ENCODE results near the gene AIFM3. TPM values are rescaled to one million over a fixed set of nuclear protein-coding genes. Genes with fewer than 3 reads are reported as not detected.
"Not testable (repeated sequence)": the region's sequence is repeated elsewhere in the genome, so short reads cannot be mapped to it uniquely, and the experiment has no call there.

AIFM3 gene, protein sequence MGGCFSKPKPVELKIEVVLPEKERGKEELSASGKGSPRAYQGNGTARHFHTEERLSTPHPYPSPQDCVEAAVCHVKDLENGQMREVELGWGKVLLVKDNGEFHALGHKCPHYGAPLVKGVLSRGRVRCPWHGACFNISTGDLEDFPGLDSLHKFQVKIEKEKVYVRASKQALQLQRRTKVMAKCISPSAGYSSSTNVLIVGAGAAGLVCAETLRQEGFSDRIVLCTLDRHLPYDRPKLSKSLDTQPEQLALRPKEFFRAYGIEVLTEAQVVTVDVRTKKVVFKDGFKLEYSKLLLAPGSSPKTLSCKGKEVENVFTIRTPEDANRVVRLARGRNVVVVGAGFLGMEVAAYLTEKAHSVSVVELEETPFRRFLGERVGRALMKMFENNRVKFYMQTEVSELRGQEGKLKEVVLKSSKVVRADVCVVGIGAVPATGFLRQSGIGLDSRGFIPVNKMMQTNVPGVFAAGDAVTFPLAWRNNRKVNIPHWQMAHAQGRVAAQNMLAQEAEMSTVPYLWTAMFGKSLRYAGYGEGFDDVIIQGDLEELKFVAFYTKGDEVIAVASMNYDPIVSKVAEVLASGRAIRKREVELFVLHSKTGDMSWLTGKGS
- 2.1 TPM for total RNA-seq
- long read RNA-seq: 0 reads

DNA sequence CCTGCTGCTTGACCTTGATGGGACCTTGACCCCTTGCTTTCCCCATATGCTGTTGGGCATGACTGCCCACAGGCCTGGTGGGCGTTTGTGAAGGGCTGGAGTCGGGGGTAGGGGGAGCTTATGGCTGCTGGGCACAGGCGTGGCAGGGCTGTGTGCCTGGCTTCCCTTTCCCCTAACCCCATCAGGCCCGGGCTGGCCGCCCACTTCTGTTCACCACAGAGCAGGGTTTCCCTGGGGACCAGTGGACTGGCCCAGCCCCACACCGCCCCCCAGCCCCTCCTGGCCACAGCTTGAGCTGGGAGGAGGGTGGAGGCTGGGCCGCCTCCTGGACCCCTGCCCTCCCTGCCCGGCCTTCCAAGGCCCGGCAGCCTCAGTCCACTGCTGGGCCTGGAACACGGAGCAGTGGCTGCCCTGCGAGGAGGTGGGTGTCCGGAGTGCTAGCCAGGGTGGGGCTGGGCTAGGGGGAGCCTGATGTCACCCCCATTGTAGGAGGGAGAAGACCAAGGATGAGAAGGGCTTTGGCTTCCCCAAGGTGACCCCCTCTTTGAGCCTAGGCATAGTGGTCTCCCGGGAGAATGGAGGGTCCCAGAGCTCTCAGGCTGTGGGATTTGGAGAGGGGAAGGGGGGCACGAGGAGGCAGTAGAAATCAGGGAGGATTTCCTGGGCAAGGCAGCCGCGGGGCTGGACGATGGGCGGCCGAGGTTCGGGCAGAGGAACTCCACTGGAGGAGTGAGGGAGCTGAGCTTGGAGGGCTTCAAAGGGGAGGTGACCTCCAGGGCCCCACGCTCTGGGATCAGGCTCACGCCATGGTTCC, at the start of gene AIFM3:
Gene AIFM3, plus strand, starts transcription at position 373 of the 814 bp plus-strand sequence. CDS start 690 bp downstream, outside the sequence.
- DNase-seq (ENCODE audit: low spot score): no peak

DNA sequence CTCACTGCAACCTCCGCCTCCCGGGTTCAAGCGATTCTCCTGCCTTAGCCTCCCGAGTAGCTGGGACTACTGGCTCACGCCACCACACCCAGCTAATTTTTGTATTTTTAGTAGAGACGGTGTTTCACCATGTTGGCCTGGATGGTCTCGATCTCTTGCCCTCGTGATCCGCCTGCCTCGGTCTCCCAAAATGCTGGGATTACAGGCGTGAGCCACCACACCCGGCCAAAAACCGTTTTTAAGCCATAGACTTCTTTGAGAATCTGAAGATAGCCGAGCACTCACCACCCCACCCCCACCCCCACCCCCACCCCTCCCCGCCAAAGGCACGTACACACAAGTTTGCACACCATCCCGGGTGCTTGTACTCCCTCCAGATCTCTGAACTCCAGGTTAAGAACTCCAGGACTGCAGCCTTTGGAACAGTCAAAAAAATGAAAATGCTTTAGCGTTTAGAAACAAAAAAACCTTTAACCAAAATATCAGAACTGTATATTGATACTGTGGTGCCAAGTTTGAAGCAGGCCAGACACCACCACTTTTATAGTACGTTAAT, 48.3 kb upstream of the AIFM3 start:
- DNase-seq (ENCODE audit: low spot score): no peak

DNA sequence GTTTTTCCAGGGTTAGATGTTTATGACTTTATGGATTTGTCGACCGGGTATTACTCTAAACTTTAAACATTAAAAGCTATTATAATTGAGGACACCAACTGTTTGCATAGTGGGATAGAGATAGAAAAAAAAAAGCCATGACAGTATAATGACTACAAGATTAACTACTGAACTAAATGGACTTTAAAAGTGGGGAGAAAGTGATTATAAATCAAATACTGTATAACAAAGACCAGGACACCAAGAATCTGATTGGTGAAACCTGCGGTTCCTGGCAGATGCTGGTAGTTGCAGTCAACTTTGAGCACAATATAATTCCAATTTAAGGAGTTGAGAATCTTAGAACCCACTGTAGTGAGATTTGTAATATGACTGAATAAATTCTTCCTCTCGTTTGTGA, 47.3 kb upstream of the AIFM3 start:
- DNase-seq (ENCODE audit: low spot score): no peak

DNA sequence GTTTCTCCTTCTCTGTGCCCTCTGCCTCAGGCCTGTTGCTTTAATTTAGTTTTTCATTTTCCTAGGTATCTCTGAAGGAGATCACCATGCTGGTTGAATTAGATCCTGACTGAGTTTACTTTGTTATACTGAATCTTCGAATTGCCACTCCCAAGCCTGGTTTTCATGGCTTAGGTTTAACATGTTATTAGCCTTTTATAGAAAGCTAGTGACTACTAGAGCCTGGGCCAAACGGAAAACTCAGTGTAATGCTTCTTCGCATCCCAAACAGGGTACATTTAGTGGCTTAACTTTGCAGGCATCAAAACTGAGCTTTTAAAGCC, 46.2 kb upstream of the AIFM3 start:
- no peak for DNase-seq (ENCODE audit: low spot score)

DNA sequence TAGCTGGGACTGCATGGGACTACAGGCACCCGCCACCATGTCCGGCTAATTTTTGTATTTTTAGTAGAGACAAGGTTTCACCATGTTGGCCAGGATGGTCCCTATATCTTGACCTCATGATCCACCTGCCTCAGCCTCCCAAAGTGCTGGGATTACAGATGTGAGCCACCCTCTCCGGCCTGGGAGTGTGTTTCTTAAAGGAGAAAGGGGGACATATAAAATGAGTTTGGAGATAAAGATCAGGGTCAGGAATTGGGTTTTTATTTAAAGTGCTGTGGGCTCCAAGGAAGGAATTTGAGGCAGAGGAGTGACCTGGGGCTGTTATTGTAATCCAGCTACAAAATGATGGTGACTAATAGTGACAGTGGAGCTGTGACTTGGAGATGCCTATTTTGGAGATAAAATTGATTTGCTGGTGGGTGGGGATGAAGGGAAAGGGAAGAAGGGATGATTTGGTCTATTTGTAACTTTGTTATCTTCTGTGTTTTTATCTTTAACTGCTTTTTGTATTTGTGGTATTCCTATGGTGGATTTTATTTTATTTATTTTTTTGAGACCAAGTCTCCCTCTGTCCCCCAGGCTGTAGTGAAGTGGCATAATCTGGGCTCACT, 44.8 kb upstream of the AIFM3 start:
- no peak for DNase-seq (ENCODE audit: low spot score)

DNA sequence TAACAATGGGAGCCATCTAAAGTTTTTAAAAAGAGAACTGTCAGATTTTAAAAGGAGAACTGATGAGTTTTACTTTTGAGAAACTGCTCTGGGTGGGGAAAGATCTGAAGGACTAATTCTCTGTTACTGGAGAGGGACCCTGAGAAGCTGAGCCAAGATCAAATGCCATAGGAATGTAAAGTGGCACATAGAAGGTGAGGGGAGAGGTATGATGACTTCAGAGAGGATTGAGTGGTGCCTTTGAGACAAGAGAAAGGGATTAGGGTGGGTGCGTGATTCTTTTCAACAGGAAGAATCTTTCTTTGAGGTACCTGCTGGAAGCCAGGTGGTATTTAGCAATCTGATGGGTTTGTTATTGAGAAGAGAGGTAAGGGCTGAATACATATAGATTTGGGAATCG, 40.8 kb upstream of the AIFM3 start:
- DNase-seq (ENCODE audit: low spot score): no peak

DNA sequence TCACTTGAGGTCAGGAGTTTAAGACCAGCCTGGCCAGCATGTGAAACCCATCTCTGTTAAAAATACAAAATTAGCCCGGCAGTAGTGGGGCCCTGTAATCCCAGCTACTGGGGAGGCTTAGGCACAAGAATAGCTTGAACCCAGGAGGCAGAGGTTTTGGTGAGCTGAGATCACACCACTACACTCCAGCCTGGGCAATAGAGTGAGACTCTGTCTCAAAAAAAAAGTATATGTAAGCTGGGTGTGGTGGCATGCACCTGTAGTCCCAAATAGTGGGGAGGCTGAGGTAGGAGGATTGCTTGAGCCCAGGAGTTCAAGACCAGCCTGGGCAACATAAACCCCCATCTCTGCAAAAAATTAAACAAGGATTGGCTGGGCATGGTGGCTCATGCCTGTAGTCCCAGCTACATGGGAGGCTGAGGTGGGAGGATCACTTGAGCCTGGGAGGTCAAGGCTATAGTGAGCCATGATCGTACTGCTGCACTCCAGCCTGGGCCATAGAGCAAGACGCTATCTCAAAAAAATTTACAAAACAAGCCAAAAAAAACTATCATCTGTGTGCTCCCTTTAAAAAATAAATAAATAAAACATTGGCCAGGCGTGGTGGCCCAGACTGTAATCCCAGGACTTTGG, 39.0 kb upstream of the AIFM3 start:
- no peak for DNase-seq (ENCODE audit: low spot score)

DNA sequence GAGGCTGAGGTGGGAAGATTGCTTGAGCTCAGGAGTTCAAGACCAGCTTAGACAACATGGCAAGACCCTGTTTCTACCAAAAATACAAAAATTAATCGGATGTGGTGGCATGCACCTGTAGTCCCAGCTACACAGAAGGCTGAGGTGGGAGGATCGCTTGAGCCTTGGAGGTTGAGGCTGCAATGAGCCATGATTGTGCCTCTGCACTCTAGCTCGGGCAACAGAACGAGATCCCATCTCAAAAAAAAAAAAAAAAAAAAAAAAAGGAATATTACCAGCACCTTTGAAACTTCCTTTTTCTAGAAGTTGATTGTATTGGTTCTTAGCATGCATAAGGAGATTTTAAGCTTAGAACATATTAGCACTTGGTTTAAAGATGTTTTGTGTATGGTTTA, 38.5 kb upstream of the AIFM3 start:
- no peak for DNase-seq (ENCODE audit: low spot score)

DNA sequence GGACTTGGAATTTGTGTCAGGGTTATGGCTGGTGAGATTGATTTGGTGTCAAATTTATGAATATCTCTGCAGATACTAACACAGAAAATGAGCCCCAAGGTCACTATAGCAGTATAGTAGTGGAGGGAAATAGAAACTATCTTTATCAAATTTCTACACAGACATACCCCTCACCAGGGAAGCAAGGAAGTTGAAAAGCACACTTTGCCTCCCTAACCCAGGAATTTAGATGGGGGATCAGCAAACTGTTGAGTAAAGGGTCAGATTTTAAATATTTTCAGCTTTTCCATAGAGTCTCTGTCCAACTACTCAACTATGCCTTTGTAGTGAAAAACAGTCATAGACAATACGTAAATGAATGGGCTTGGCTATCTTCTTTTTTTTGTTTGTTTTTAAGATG, 37.1 kb upstream of the AIFM3 start:
- no peak for DNase-seq (ENCODE audit: low spot score)

DNA sequence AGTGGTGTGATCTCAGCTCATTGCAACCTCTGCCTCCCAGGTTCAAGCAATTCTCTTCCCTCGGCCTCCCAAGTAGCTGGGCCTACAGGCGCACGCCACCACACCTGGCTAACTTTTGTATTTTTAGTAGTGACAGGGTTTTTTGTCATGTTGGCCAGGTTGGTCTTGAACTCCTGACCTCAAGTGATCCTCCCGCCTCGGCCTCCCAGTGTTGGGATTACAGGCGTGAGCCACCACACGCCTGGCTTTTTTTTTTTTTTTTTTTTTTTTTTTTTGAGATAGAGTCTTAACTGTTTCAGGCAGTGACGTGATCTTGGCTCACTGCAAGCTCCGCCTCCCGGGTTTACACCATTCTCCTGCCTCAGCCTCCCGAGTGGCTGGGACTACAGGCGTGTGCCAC, 36.6 kb upstream of the AIFM3 start:
- not testable (repeated sequence) for DNase-seq (ENCODE audit: low spot score)

DNA sequence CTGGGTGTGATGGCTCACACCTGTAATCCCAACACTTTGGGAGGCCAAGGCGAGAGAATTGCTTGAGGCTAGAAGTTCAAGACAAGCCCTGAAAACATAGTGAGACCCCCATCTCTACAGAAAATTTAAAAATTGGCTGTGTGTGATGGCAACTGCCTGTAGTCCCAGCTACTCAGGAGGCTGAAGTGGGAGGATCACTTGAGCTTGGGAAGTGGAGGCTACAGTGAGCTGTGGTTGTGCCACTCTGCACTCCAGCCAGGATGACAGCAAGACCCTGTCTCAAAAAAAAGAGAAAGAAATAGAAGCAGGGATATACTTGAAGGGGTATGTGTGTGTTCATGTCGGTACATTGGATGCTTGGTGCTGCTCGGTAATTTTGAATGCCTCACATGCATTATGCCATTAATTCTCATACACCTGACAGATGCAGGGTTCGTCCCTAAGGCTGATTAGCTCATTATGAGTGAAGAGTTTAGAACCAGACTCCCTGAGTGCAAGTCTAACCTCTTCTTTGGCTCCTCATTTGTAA, 35.9 kb upstream of the AIFM3 start:
- no peak for DNase-seq (ENCODE audit: low spot score)

DNA sequence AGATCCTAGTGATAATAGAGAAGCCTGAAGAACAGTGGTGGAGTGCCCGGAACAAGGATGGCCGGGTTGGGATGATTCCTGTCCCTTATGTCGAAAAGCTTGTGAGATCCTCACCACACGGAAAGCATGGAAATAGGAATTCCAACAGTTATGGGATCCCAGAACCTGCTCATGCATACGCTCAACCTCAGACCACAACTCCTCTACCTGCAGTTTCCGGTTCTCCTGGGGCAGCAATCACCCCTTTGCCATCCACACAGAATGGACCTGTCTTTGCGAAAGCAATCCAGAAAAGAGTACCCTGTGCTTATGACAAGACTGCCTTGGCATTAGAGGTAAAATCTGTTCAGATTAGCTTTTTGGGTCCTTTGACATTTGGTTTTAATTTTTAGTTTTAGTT, 33.1 kb upstream of the AIFM3 start:
- no peak for DNase-seq (ENCODE audit: low spot score)

DNA sequence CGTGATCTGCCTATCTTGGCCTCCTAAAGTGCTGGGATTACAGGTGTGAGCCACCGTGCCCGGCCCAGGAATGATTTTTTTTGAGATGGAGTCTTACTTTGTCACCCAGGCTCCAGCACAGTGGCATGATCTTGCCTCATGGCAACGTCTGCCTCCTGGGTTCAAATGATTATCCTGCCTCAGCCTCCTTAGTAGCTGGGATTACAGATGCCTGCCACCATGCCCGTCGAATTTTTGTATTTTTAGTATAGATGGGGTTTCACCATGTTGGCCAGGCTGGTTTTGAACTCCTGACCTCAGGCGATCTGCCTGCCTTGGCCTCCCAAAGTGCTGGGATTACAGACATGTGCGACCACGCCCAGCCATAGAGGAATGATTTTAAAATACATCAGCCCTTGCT, 32.0 kb upstream of the AIFM3 start:
- DNase-seq (ENCODE audit: low spot score): not testable (repeated sequence)

DNA sequence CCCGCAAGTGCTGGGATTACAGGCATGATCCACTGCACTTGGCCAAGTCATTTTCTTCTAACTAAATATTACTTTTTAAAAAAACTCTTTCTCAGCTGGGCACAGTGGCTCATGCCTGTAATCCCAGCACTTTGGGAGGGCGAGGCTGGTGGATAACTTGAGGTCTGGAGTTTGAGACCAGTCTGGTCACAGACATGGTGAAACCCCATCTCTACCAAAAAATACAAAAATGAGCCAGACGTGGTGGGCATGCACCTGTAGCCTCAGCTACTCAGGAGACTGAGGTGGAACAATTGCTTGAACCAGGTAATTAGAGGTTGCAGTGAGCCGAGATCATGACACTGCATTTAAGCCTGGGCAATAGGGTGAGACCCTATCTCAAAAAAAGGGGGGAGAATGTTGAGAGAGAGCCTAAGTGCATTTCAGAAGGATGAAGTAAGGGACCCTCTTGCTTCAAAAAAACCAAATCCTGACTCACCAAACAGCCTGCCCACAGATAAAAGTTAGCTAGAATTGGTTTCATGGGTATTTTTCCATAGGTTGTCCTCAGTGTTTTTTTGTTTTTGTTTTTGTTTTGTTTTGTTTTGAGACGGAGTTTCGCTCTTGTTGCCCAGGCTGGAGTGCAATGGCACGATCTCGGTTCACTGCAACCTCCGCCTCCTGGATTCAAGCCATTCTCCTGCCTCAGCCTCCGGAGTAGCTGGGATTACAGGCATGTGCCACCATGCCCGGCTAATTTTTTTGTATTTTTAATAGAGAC, 31.1 kb upstream of the AIFM3 start:
- not testable (repeated sequence) for DNase-seq (ENCODE audit: low spot score)

DNA sequence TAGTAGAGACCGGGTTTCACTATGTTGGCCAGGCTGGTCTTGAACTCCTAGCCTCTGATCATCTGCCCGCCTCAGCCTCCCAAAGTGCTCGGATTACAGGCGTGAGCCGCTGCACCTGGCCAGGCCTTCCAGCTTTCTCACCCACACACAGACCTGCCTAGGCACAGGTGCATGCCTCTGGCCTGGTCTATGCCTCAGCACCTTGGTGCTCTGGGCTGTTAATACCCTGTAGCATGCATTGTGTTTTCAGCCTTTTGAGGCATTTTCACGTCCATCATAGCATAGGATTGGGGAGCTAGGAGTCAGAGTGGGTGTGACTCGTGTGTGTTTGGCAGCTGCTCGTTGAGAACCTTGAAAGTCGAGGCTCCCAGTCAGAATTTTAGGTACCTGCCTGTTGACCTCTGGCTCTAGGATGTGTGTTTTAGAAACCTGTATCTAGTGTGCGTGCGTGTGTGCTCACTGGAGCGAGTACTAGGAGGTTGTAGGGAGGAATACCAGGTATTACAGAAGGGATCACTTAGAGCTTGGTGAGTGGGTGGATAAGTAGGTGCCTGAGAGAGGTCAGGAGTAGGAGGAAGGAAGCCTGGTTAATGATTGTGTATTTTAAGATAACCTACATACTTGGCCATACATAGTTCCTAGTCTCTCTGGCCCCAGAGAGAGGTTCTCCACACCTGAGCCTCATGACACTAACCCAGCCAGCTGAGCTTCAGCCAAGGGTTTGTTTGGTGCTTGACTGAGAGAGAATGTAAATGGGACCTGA, 29.8 kb upstream of the AIFM3 start:
- no peak for DNase-seq (ENCODE audit: low spot score)

DNA sequence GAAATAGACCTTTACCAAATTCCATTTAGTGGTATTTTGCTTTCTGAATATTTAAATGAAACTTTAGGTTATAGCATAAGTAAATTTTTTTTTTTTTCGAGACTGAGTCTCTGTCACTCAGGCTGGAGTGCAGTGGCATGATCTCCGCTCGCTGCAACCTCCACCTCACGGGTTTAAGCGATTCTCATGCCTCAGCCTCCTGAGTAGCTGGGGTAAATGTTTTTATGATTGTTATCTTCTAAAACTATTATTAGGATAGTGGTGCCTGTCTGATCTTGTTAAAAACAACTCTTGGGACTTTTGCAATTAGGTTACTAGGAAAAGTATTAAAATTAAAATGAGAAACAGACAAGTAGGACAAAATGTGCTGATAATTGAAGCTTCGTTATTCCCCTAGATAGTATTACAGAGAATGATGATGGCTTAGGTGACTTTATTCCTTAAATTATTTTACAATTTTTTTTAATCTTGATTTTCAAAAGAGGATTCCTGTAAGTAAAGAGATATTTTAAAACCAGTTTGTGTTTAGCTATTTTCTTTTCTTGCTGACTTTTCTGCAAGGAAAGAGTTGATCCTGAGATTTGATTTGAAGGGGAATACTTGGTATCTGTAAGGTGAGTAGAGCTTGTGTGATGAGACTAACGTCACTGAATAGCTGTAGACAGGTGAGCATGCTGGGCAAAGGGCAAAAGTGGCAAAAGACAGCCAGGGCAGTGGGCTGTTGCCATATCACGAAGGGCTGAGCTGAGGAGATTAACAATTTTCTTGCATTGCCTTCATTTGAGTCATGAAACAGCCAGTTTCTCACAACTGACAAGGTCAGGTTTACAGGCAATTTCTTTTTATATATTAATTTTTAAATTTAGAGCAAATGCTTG, 29.0 kb upstream of the AIFM3 start:
- DNase-seq (ENCODE audit: low spot score): no peak

DNA sequence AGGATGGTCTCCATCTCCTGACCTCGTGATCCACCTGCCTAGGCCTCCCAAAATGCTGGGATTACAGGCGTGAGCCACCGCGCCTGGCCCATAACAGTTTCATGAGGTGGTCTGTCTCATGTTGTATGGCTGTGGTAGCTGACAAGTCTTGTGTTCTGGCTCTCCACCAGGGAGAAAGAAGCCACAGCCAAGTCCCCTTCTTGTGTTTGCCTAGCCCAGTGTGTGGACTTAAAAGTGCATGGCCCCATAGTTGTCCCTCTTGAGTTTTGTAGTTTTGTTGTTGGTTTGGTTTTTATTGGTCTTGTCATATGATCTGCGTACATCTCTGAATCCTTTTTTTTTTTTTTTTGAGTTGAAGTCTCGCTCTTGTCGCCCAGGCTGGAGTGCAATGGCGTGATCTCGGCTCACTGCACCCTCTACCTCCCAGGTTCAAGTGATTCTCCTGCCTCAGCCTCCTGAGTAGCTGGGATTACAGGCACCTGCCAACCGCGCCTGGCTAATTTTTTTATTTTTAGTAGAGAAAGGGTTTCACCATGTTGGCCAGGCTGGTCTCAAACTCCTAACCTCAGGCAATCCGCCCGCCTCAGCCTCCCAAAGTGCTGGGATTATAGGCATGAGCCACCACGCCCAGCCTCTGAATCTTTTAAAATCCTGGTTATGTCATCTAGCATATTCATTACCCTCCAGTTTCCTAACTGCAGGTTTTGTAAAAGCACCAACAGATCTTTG, 27.4 kb upstream of the AIFM3 start:
- DNase-seq (ENCODE audit: low spot score): not testable (repeated sequence)
